ENCODE data around the gene ACOD1.

ACOD1 gene

DNA sequence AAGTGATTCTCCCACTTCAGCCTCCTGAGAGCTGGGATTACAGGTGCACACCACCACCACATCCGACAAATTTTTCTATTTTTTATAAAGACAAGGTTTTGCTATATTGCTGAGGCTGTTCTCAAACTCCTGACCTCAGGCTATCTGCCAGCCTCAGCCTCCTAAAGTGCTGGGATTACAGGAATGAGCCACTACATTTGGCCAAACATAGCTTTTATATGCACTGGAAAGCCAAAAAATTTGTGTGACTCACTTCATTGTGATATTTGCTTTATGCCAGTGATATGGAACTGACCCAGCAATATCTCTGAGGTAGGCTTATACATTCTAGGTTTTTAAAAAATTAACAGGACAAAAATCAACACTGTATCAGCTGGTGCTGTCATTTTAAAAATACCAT is 26.8 kb upstream of the ACOD1 start:
- no peak overlapping the region for H3K27ac ChIP-seq (ENCODE audit: low read depth, low read length)
- H4K20me1 ChIP-seq (ENCODE audit: control insufficient read depth, insufficient read depth, low read depth, low read length), result no peaks in the 10 kb centered on the region
- H3K79me2 ChIP-seq (ENCODE audit: control insufficient read depth, low read length), result no peaks in the 10 kb centered on the region
- no peaks in the 10 kb centered on the region for H3K9me3 ChIP-seq (ENCODE audit: control insufficient read depth, insufficient read depth, low read length)
- no peaks in the 10 kb centered on the region for H3K9me2 ChIP-seq (replicated peaks; ENCODE audit: control insufficient read depth, low read length)
- H3K4me2 ChIP-seq (ENCODE audit: low read length), result no peak overlapping the region
- H3K4me1 ChIP-seq (ENCODE audit: control insufficient read depth, low read length), result no peaks in the 10 kb centered on the region
- H3K36me3 ChIP-seq (ENCODE audit: control insufficient read depth, low read length), result no peaks in the 10 kb centered on the region
- H3F3A ChIP-seq (ENCODE audit: control insufficient read depth, insufficient read depth), result no peaks in the 10 kb centered on the region
- peaks cover 3% of the 10 kb centered on the region; the same call in 1 of the 2 replicates for H3K27me3 ChIP-seq (ENCODE audit: control insufficient read depth, low read length)
- no peak for TF ChIP-seq EZH2phosphoT487 (IDR thresholded peaks at IDR 0.05; ENCODE audit: borderline replicate concordance, low read length)
- TF ChIP-seq, protein P1, sequence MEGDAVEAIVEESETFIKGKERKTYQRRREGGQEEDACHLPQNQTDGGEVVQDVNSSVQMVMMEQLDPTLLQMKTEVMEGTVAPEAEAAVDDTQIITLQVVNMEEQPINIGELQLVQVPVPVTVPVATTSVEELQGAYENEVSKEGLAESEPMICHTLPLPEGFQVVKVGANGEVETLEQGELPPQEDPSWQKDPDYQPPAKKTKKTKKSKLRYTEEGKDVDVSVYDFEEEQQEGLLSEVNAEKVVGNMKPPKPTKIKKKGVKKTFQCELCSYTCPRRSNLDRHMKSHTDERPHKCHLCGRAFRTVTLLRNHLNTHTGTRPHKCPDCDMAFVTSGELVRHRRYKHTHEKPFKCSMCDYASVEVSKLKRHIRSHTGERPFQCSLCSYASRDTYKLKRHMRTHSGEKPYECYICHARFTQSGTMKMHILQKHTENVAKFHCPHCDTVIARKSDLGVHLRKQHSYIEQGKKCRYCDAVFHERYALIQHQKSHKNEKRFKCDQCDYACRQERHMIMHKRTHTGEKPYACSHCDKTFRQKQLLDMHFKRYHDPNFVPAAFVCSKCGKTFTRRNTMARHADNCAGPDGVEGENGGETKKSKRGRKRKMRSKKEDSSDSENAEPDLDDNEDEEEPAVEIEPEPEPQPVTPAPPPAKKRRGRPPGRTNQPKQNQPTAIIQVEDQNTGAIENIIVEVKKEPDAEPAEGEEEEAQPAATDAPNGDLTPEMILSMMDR (IDR thresholded peaks at IDR 0.05; ENCODE audit: low read depth, low read length, poor library complexity, severe bottlenecking), result no peak
- no peak overlapping the region for H3K4me3 ChIP-seq (ENCODE audit: low read length)

DNA sequence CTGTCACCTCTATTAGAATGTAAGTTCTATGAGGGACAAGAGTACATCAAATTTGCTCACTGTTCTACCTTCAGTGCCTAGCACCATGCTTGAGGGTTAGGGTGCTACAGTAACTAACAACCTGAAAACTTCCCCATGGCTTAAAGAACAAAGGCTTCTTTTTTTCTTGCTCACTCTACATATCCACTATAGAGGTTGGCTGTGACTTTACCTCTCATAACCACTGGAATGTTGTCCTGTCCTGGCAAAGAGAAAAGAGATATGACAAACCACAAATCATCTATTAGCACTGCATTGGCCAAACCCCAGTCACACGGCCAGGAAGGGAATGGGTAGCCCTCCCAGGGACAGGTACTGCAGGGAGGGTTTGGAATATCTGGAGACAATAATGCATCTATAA is 23.2 kb upstream of the ACOD1 start:
- H3K4me2 ChIP-seq (ENCODE audit: low read length), result no peak overlapping the region
- H3K79me2 ChIP-seq (ENCODE audit: control insufficient read depth, low read length), result no peaks in the 10 kb centered on the region
- H3K9me3 ChIP-seq (ENCODE audit: control insufficient read depth, insufficient read depth, low read length), result no peaks in the 10 kb centered on the region
- H3K27ac ChIP-seq (ENCODE audit: low read depth, low read length), result no peak overlapping the region
- H4K20me1 ChIP-seq (ENCODE audit: control insufficient read depth, insufficient read depth, low read depth, low read length), result no peaks in the 10 kb centered on the region
- no peaks in the 10 kb centered on the region for H3F3A ChIP-seq (ENCODE audit: control insufficient read depth, insufficient read depth)
- H3K27me3 ChIP-seq (ENCODE audit: control insufficient read depth, low read length), result peaks cover 3% of the 10 kb centered on the region; the same call in 1 of the 2 replicates
- H3K4me1 ChIP-seq (ENCODE audit: control insufficient read depth, low read length), result no peaks in the 10 kb centered on the region
- no peak overlapping the region for H3K4me3 ChIP-seq (ENCODE audit: low read length)
- no peaks in the 10 kb centered on the region for H3K36me3 ChIP-seq (ENCODE audit: control insufficient read depth, low read length)
- TF ChIP-seq, protein P1 (IDR thresholded peaks at IDR 0.05; ENCODE audit: low read depth, low read length, poor library complexity, severe bottlenecking), result no peak
- no peak for TF ChIP-seq EZH2phosphoT487 (IDR thresholded peaks at IDR 0.05; ENCODE audit: borderline replicate concordance, low read length)
- H3K9me2 ChIP-seq (replicated peaks; ENCODE audit: control insufficient read depth, low read length), result no peaks in the 10 kb centered on the region

DNA sequence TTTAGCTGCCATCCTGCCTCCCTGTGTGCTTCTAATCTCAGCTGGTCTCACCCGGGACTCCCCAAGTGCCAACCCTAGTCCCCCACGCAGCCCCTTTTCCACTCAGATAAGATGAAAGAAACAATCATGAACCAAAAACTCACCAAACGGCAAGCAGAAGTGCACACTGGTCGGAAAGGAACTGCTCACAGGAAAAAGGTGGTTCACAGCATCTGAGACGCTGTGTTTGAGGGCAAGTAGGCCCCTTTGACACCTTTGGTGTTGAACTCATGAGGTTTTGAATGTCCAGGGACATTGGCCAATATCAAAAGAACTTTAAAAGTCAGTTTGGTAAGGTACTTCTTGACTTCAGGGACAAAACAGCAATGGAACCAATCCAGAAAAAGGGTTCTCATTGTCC is 20.4 kb upstream of the ACOD1 start:
- no peak for TF ChIP-seq EZH2phosphoT487 (IDR thresholded peaks at IDR 0.05; ENCODE audit: borderline replicate concordance, low read length)
- TF ChIP-seq, protein P1 (IDR thresholded peaks at IDR 0.05; ENCODE audit: low read depth, low read length, poor library complexity, severe bottlenecking), result no peak
- Histone ChIP-seq H3F3A (ENCODE audit: control insufficient read depth, insufficient read depth) (no peaks in the 10 kb centered on the region), H3K4me1 (ENCODE audit: control insufficient read depth, low read length) (no peaks in the 10 kb centered on the region)

More for the DNA sequence above, 20.4 kb upstream of the ACOD1 start:
- Histone ChIP-seq H3K4me2 (ENCODE audit: low read length) (no peak overlapping the region), H3K9me3 (ENCODE audit: control insufficient read depth, insufficient read depth, low read length) (no peaks in the 10 kb centered on the region), H3K9me2 (replicated peaks; ENCODE audit: control insufficient read depth, low read length) (no peaks in the 10 kb centered on the region), H3K27ac (ENCODE audit: low read depth, low read length) (no peak overlapping the region), H3K36me3 (ENCODE audit: control insufficient read depth, low read length) (no peaks in the 10 kb centered on the region), H3K4me3 (ENCODE audit: low read length) (no peak overlapping the region), H4K20me1 (ENCODE audit: control insufficient read depth, insufficient read depth, low read depth, low read length) (no peaks in the 10 kb centered on the region), H3K27me3 (ENCODE audit: control insufficient read depth, low read length) (peaks cover 1% of the 10 kb centered on the region; the same call in 1 of the 2 replicates), H3K79me2 (ENCODE audit: control insufficient read depth, low read length) (no peaks in the 10 kb centered on the region)
